ENCODE data around the gene SELENOF. TPM values are rescaled to one million over a fixed set of nuclear protein-coding genes. Genes with fewer than 3 reads are reported as not detected.
A peak's percentile ranks its signal among the peaks of the same experiment; 100 is the strongest.
"Not testable (repeated sequence)": the region's sequence is repeated elsewhere in the genome, so short reads cannot be mapped to it uniquely, and the experiment has no call there.

SELENOF gene
- polyA plus RNA-seq, 3 donors: 277 to 335 (median 278) TPM

DNA sequence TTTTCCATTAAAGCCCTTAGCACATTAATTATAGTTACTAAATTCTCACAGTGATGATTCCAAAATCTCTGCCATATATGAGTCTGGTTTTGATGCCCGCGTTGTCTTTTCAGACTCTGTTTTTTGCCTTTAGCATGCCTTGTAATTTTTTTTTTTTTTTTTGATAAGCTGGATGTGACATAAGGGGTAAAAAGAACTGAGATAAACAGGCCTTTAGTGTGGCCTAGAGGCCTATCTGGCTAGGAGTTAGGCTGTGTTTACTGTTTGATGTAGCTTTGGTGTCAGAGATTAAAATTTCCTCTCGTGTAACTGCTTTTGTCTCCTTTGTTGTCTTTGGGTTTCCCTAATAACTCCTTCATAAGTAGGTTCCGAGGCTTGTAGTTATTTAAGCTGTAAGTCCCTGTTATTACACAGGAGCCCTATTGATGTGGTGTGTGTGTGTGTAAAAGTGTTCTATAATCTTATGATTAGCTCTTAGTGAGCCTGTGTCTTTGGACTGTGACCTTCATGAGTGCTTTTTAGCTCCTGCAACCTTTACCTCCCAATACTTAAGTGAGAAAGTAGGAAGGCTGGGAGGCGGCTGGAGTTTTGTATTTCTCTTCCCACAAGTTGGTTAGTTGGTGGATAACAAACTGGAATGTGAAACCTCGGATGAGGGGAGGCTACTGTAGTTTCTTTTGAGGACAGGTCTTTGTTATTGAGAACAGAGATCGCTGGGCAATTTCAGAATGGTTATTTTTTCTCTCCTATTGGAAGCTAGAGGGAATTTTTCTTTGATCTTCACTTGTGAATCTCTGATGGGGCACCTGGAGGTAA, 19.8 kb upstream of the SELENOF start:
- peak in 1 of 11 donors; percentile 5 for DNase-seq (ENCODE audit: extremely low read depth in 1 of 11, low read depth in 9 of 11, low spot score in 4 of 11)

DNA sequence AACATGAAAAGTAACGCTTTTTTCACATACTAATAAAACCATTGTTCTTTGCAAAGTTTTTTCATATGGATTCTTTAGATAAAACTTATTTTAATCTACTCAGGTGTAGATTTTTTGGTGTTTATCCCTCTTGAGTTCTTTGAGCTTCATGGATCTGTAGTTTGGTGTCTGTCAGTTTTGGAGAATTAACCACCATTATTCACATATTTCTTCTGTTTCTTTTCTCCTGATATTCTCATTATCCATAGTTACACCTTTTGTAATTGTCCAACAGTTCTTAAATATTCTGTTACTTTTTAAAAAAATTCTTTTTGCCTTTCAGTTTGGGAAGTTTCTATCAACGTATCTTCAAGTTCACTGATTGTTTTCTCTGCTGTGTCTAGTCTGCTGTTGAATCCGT, 19.1 kb upstream of the SELENOF start:
- no peak for DNase-seq (ENCODE audit: extremely low read depth in 1 of 11, low read depth in 9 of 11, low spot score in 4 of 11)

DNA sequence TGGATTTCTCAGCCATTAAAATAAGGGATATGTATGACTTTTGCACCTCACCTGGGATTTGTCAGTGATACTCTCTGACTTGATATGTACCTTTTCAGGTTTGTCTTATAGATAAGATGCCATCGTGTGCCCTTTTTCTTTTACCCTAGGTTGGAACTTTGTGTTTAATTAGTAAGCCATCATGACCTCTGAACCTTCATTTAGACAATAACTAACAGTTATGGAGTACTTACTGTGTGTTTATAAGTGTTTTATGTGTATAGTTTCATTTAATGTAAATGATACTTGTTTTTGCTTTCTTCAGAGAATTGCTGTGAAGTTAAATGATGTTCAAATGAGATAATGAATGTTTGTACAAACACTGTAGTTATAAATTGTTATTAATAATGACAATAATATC, 14.9 kb upstream of the SELENOF start:
- DNase-seq (ENCODE audit: extremely low read depth in 1 of 11, low read depth in 9 of 11, low spot score in 4 of 11): no peak

DNA sequence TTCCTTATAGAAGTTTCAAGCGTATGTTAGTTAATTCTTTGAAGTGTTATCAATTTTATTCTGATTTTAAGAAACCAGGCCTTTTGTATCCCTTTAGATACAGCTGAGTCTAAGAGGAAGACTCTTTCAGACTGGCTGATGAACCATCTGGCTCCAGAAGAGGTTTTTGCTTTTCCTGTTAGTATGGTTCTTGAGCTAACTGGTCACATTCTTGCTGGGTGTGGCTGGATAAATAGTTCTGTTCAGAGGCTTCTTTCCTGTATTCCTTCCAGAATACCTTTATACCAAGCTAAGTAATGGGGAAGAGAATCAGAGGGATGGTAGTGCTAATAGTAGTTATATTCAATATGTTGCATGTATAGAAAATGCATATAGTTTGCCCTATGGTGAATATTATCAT, 13.0 kb upstream of the SELENOF start:
- no peak for DNase-seq (ENCODE audit: extremely low read depth in 1 of 11, low read depth in 9 of 11, low spot score in 4 of 11)

DNA sequence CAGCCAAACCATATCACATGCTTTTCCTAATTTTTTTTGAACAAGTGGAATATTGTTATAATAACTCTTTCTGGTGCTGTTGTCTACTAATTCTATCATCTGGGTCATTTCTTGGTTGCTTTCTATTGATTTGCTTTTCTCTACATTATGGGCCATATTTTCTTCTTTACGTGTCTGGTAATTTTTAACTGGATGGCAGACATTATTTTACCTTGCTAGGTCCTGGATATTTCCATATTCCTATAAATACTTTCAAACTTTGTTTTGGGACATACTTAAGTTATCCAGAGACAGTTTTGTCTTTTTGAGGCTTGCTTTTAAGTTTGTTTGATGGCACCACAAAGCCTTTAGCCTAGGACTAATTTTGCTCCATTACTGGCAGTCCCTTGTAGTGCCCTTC, 11.8 kb upstream of the SELENOF start:
- no peak for DNase-seq (ENCODE audit: extremely low read depth in 1 of 11, low read depth in 9 of 11, low spot score in 4 of 11)

DNA sequence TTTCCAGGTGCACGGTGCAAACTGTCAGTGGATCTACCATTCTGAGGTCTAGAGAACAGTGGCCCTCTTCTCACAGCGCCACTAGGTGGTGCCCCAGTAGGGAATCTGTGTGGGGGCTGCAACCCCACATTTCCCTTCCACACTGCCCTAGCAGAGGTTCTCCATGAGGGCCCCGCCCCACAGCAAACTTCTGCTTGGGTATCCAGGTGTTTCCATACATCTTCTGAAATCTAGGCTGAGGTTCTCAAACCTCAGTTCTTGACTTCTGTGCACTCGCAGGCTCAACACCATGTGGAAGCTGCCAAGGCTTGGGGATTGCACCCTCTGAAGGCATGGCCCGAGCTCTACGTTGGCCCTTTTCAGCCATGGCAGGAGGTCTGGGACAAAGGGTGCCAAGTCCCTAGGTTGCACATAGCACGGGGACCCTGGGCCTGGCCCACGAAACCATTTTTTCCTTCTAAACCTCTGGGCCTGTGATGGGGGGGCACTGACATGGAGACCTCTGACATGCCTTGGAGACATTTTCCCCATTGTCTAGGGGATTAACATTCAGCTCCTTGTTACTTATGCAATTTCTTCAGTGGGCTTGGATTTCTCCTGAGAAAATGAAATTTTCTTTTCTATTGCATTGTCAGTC, 10.5 kb upstream of the SELENOF start:
- DNase-seq (ENCODE audit: extremely low read depth in 1 of 11, low read depth in 9 of 11, low spot score in 4 of 11): no peak

DNA sequence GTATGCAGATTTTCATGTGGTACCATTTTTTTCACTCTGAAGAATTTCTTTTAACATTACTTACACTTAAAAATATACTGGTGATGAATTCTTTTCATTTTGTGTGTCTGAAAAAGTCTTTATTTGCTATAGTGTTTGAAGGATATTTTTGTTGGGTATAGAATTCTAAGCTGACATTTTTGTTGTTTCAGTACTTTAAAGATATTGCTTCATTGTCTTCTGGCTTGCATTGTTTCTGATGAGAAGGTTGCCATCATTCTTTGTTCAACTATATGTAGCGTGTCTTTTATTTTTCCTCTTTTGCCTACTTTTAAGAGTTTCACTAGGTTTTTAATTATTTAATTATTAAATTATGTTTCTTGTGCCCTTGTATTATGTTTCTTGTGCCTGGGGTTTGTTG, 8.5 kb upstream of the SELENOF start:
- DNase-seq (ENCODE audit: extremely low read depth in 1 of 11, low read depth in 9 of 11, low spot score in 4 of 11): no peak

DNA sequence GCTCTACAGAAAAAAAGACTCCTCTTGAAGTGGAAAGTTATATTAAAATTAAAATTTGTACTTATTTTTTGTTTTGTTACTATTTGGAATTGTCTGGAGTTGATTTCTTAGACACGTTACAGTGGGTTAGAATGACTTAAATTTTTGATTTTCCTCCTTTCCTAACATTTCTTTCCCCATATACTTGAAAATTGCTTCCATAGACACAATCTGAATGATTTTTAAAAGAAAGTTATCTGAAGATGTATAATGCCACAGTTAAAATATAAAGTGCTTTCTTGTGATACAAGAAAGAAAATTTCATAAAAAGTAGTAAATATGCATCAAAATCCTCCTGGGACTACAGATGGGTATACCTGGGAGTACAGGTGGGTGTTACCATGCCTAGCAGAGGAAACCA, 2.8 kb upstream of the SELENOF start:
- no peak for DNase-seq (ENCODE audit: extremely low read depth in 1 of 11, low read depth in 9 of 11, low spot score in 4 of 11)

DNA sequence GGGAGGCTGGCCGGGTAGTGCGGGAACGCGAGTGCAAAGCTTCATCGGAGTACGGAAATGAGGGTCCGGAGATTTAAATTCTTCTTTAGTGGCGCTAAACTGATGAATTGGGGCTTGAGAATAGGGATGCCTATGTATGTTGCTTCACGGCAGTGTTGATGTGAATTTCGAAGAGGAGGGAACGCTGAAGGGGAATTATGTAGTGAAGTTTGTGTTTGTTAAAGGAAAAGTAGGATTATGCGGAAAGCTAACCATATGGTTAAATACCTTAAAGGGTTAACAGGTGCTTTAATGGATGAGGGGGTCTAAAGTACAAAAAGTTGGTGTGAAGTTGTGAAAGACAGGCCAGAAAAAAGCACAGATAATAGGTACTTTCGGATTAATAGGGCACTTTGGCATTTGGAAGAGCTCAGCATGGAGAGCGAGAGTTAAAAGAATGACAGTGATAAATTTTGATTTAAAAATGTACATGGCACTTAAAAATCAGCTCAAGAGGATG, 1.9 kb upstream of the SELENOF start:
- no peak for DNase-seq (ENCODE audit: extremely low read depth in 1 of 11, low read depth in 9 of 11, low spot score in 4 of 11)

DNA sequence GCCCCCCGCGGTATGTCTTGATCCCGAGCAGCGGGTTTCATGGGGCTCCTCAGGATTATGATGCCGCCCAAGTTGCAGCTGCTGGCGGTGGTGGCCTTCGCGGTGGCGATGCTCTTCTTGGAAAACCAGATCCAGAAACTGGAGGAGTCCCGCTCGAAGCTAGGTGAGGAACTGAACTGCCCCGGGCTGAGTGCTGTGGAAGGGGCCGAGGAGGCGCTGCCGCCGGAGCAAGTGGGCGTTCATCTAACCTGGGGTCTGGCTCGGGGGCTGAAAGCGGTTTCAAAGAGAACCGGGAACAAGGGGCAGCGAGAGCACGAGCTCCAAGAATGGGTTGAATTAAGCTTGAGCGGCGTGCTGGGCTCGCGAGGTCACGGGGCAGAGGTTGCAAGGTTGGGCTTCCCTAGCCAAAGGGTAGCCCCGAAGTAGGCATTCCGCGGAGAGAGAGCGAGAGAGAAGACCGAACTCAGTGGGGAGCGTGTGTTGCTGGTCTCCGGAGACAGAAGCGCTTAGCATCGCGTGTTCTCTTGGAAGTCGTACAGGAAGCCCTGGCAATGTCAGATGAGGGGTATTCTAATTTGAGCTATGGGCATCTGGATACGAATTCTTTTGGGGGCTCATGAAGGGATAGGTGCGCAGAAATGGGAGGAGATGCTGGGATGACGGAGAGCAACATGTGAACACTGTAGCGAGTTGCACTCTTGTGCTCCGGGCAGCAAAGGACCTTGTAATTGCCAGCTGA, 1.2 kb upstream of the SELENOF start:
- DNase-seq (ENCODE audit: extremely low read depth in 1 of 11, low read depth in 9 of 11, low spot score in 4 of 11): peak; percentile 20 to 58 (median 40)

DNA sequence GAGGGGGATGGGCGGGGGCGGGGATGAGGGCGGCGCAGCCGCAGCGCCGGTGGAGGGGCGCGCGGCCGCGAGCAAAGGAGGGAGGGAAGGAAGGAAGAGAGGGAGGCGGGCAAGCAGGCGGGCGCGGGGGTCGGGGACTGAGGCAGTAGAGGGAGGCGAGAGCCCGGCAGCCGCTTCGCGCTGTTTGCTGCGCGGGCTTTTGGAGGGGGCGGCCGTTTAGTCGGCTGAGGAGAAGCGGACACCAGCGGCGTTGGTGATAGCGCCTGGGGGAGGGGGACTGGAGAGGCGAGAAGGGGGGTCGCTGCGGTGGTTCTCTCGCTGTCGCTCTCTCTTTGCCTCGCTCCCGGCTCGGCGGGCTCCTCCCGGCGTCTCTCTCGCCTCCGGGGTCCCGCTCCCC, 673 bp upstream of the SELENOF start, which contains the start of gene HS2ST1:
TSS of gene HS2ST1 (plus strand) at position 35 of the 397 bp plus-strand sequence.
- DNase-seq (ENCODE audit: extremely low read depth in 1 of 11, low read depth in 9 of 11, low spot score in 4 of 11): no peak

DNA sequence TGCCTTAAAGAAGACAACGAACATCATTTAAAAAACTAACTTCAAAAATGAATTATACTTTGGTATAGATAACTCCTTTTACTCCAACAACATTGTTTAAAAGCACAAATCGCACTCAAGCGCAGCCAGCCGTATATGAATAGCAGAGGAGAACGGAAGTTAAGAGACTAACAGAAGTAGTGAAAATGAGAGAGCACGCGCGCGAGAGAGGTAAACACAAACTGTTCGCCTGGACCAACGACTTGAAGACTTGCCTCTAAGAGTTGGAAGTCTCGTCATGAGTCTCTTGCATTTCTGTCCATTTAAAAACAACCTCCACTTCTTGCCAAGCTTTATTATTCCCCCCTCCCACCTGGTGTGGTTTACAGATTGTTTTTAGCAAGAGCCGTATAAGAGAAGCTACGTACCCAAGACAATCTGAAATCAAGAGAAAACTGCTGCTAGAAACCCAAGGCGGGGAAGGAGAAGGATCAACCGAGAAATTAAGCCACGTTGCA, 479 bp downstream of the SELENOF start:
- peak in 8 of 11 donors; percentile 10 to 43 (median 28) for DNase-seq (ENCODE audit: extremely low read depth in 1 of 11, low read depth in 9 of 11, low spot score in 4 of 11)

DNA sequence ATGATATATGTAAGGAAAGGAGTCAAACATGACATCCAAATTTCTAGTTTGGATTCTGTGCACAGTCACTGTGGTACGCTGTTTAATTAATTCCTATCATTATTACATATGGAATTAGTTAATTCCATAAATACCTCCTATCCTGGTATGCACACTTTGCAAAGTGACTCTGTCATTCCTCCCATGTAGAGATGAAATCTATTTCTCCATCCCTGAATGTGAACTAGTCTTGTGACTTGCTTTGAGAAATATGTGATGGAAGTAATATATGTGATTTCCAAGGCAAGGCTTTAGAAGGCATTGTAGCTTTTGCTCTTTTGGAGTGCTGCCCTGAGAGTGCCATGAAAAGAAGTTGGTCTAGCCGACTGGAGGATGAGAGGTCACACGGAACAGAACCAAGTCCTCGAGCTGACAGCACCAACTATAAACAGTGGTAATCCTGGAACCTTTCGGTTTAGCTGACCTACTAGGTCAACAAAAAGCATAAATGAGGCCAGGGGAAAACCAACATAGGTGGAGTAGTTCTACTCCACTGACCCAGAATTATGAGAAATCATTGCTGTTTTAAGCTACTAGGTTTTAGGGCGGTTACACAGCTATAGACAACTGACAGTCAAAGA, 1.5 kb downstream of the SELENOF start:
- no peak for DNase-seq (ENCODE audit: extremely low read depth in 1 of 11, low read depth in 9 of 11, low spot score in 4 of 11)

DNA sequence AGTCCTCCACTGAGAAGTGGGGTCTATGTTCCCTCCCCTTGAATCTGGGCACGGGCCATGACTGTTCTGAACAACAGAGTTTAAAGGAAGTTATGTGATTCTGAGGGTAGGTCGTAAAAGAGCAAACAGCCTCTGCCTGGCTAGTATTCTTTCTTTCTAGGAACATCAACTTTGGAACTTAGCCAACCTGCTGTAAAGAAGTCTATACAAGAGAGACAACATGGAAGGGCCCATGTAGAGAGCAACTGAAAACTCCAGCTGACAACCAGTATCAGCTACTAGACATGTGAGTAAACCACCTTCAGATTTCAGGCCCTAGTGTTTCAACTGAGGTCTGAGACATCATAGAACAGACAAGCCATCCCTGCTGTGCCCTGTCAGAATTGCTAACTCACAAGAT, 7.5 kb downstream of the SELENOF start:
- DNase-seq (ENCODE audit: extremely low read depth in 1 of 11, low read depth in 9 of 11, low spot score in 4 of 11): no peak

DNA sequence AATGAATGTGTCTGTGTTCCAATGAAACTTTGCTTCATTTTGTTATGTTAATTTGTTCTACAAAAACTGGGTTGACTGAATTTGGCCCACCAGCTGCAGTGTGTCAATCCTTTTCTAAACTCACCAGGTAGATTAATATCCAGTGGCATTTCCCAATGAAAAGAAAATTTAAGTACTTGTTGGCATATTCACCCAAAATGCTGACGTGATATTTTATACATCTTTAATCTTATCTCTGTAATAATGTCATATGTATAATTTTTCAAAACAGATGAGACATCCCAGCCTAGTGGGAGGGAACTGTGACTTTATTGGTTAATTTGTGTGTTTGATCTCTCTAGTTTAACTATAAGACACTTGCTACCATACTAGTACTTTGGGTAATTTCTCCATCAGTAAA, 8.1 kb downstream of the SELENOF start:
- no peak for DNase-seq (ENCODE audit: extremely low read depth in 1 of 11, low read depth in 9 of 11, low spot score in 4 of 11)

DNA sequence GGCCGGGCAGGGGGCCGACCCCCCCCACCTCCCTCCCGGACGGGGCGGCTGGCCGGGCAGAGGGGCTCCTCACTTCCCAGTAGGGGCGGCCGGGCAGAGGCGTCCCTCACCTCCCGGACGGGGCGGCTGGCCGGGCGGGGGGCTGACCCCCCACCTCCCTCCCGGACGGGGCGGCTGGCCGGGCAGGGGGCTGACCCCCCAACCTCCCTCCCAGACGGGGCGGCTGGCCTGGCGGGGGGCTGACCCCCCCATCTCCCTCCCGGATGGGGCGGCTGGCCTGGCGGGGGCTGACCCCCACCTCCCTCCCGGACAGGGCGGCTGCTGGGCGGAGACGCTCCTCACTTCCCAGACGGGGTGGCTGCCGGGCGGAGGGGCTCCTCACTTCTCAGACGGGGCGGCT, 14.5 kb downstream of the SELENOF start:
- DNase-seq (ENCODE audit: extremely low read depth in 1 of 11, low read depth in 9 of 11, low spot score in 4 of 11): not testable (repeated sequence)

DNA sequence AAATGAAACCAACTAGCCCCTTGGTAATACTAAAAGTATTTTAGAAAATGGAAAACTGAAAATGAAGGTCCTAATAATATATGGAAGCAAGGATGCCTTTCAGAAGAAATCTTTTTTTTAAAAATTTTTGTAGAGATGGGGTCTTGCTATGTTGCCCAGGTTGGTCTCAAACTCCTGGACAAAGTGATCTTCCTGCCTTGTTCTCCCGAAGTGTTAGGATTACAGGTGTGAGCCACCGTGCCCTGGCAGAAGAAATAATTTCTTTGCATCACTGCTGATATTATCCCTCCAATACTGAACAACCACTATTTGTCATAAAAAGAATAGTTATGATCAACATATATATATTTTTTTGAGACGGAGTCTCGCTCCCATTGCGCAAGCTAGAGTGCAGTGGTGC, 25.6 kb downstream of the SELENOF start:
- no peak for DNase-seq (ENCODE audit: extremely low read depth in 1 of 11, low read depth in 9 of 11, low spot score in 4 of 11)

DNA sequence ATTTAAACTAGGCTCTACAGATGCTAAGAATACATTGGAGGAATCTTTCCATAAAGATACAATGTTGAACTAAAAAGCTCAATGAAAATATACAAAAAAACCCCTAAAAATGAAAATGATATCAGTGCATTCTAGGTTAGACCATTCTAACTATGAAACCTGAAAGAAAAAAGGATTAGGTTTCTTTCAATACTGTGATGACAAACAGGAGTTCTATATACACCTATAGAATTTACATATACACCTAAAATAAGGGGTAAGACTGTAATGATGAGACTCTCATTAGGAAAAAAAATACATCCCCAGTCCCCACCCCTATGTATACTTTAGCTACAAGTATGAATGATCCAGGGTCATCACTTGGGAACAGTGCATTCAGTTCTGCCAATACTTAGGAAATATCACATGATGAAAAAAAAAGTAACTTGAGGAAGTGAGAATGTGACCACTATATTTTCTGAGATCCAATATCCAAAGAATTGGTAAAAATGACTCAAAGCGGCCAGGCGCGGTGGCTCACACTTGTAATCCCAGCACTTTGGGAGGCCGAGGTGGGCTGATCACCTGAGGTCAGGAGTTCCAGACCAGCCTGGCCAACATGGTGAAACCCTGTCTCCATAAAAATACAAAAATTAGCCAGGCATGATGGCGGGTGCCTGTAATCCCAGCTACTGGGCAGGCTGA, 26.3 kb downstream of the SELENOF start:
- no peak for DNase-seq (ENCODE audit: extremely low read depth in 1 of 11, low read depth in 9 of 11, low spot score in 4 of 11)

DNA sequence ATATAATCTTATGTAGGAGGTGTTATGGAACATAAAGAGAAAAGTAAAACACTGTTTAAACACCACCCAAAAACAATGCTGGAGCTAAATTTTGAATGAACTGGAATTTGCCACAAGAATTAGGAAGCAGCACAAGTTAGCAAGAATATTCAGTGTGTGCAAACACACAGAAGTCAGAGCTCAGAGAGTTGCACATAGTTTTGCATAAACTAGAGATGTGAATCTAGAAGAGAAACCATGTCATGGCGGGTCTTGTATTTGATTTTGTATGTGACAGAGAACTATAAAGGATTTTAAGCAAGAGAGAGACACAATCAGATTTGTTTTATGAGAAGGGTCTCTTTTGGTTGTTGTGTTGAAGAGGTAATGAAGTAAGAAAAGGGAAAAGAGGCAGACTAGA, 38.2 kb downstream of the SELENOF start:
- DNase-seq (ENCODE audit: extremely low read depth in 1 of 11, low read depth in 9 of 11, low spot score in 4 of 11): no peak
